Measurements from ENCODE around the gene CR2.

CR2 gene

GRCh38 chr1:207454046-207454964 lies at the start of gene CR2:
Gene CR2, plus strand, starts transcription at chr1:207454328. Its CDS starts 91 bp downstream, at chr1:207454419.
- Mint-ChIP-seq H3K4me1 (peaks cover 14% of the 10 kb centered on the region), H3K4me3 (peak within 1 kb of the TSS; percentile 82), H3K36me3 (peaks cover 1% of the 10 kb centered on the region), H3K27me3 (peaks cover 16% of the 10 kb centered on the region), H3K27ac (peak within 1 kb of the TSS; percentile 71), H3K9me3 (no peaks in the 10 kb centered on the region)

GRCh38 chr1:207404849-207405525 lies 49.1 kb upstream of the CR2 start:
- Mint-ChIP-seq H3K27ac (no peak overlapping the region), H3K36me3 (no peaks in the 10 kb centered on the region), H3K4me3 (no peak overlapping the region), H3K4me1 (no peaks in the 10 kb centered on the region), H3K9me3 (no peaks in the 10 kb centered on the region), H3K27me3 (no peaks in the 10 kb centered on the region)

DNA sequence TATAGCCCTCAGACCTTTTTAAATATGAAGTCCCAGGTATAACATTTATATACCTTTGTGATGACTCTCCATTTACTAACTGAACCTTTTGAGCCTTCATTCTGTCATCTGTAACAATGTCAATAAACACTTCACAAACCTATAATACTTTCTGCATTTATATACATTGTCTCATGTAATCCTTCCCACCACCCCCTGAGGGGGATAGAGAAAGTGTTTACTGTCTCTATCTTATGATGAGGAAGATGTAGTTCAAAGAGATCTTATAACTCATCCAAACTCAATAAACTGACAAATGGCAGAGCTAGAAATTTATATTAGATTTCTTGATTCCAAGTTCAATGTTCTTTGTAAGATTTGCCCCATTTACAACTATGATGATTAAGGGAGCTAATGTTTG lies 48.3 kb upstream of the CR2 start:
- Mint-ChIP-seq H3K4me1 (no peaks in the 10 kb centered on the region), H3K27me3 (no peaks in the 10 kb centered on the region), H3K9me3 (no peaks in the 10 kb centered on the region), H3K36me3 (no peaks in the 10 kb centered on the region), H3K4me3 (no peak overlapping the region), H3K27ac (no peak overlapping the region)

GRCh38 chr1:207407655-207408260 lies 46.4 kb upstream of the CR2 start:
- Mint-ChIP-seq H3K4me1 (peaks cover 12% of the 10 kb centered on the region), H3K27ac (no peak overlapping the region), H3K4me3 (no peak overlapping the region)

DNA sequence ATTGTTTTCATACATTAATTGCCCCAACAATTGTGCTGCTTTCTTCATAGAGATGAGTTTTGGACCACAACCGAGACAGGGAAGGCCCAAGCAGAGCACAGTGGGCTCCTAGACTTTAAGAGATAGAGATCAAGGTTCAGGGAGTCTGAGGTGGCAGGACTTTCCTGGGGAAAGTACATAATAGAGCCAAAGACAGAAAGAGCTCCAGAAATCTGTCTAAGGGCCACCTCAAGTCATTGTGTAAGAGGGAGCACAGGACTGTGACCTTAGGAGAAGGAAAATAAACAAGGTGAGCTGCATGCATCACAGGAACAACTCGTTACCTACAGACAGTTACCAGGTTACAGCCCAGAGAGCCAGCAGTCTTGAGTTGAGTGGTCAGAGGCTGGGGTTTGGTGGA lies 41.3 kb upstream of the CR2 start:
- Mint-ChIP-seq H3K27ac (peak overlapping the region; percentile 74), H3K4me3 (no peak overlapping the region), H3K36me3 (no peaks in the 10 kb centered on the region), H3K27me3 (no peaks in the 10 kb centered on the region), H3K4me1 (peaks cover 31% of the 10 kb centered on the region), H3K9me3 (no peaks in the 10 kb centered on the region)

More at GRCh38 chr1:207407655-207408260, 46.4 kb upstream of the CR2 start:
- Mint-ChIP-seq H3K27me3 (no peaks in the 10 kb centered on the region), H3K36me3 (no peaks in the 10 kb centered on the region), H3K9me3 (no peaks in the 10 kb centered on the region)

DNA sequence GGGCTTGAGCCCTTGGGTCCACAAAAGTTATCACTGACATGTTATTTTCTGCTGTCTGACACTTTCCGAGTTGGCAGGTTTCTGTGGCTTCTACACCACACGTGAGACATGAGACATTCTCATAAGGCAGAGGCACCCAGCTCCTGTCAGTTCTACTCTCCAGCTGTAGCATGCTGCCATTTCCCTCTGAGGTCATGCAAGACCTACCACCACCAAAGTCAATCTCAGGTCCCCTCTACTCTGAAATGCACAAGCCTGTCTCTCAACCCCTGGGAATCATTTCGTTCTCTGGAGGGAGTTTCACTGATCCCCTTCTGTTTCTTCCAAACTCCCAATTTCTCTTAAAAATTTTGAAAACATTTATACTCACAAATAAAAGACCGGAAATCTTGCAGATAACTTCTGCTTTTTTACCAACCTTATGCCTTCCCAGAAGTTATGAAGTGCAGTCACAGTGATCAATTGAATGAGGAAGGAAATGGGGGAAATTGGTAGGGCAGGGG lies 39.5 kb upstream of the CR2 start:
- Mint-ChIP-seq H3K36me3 (peaks cover 2% of the 10 kb centered on the region), H3K27ac (no peak overlapping the region), H3K4me3 (no peak overlapping the region), H3K27me3 (no peaks in the 10 kb centered on the region), H3K9me3 (peaks cover 5% of the 10 kb centered on the region), H3K4me1 (peaks cover 31% of the 10 kb centered on the region)

DNA sequence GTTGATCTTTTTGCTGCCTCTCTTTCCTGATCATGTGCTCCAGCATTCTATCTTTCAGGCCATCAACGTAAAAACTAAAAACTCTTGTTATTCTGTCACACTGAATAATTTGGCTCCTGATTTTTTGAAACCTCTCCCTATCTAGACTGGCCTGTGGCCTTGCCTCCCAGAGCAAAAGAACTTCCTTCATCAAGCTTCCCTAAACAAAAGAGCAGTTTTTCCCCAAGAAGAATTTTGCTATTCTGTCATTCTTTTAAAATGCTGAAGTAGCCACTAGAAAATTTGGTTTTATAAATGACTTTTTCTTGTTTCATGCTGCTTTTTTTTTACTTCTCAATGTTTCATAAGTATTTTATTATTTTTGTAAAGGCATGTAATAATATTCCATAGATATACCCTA lies 37.1 kb upstream of the CR2 start:
- Mint-ChIP-seq H3K9me3 (peaks cover 11% of the 10 kb centered on the region), H3K27ac (no peak overlapping the region), H3K4me1 (peaks cover 25% of the 10 kb centered on the region), H3K36me3 (peaks cover 5% of the 10 kb centered on the region), H3K27me3 (no peaks in the 10 kb centered on the region), H3K4me3 (no peak overlapping the region)

DNA sequence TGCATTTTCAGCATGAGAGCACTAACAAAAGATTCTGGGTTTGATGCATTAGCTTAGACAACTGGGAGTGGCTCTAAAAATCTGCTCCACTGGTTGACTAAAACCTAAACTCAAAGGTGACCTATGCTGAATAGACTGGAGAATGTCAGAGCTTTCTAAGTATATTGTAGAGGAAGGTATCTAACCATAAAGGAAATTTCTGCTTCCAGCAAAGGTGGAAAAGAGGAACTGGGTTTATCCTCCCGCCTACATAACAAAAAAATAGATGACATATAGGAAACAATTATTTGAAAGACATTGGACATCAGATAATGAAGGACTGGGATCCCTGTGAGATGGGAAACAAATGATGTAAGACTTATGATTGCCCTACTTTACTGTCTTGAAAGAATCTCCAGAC lies 35.8 kb upstream of the CR2 start:
- Mint-ChIP-seq H3K27me3 (no peaks in the 10 kb centered on the region), H3K36me3 (peaks cover 5% of the 10 kb centered on the region), H3K4me1 (peaks cover 13% of the 10 kb centered on the region), H3K9me3 (peaks cover 11% of the 10 kb centered on the region), H3K4me3 (no peak overlapping the region), H3K27ac (no peak overlapping the region)

- peaks cover 5% of the 10 kb centered on the region for H3K36me3 Mint-ChIP-seq
- H3K27ac Mint-ChIP-seq = no peak overlapping the region
- H3K4me1 Mint-ChIP-seq = no peaks in the 10 kb centered on the region
- H3K4me3 Mint-ChIP-seq = no peak overlapping the region
- H3K27me3 Mint-ChIP-seq = no peaks in the 10 kb centered on the region
- H3K9me3 Mint-ChIP-seq = peaks cover 11% of the 10 kb centered on the region
Measured at GRCh38 chr1:207420109-207420508, 34.0 kb upstream of the CR2 start.

GRCh38 chr1:207421078-207421477 lies 33.0 kb upstream of the CR2 start:
- Mint-ChIP-seq H3K4me1 (no peaks in the 10 kb centered on the region), H3K36me3 (peaks cover 5% of the 10 kb centered on the region), H3K4me3 (no peak overlapping the region), H3K27ac (no peak overlapping the region), H3K27me3 (no peaks in the 10 kb centered on the region), H3K9me3 (peaks cover 11% of the 10 kb centered on the region)

- Mint-ChIP-seq H3K4me3 (no peak overlapping the region), H3K9me3 (peaks cover 11% of the 10 kb centered on the region), H3K4me1 (no peaks in the 10 kb centered on the region), H3K27ac (no peak overlapping the region), H3K36me3 (peaks cover 3% of the 10 kb centered on the region), H3K27me3 (peaks cover 1% of the 10 kb centered on the region)
Measured at GRCh38 chr1:207423560-207424292, 30.4 kb upstream of the CR2 start.

GRCh38 chr1:207424570-207425131 lies 29.5 kb upstream of the CR2 start:
- peaks cover 1% of the 10 kb centered on the region for H3K27me3 Mint-ChIP-seq
- H3K27ac Mint-ChIP-seq = no peak overlapping the region

DNA sequence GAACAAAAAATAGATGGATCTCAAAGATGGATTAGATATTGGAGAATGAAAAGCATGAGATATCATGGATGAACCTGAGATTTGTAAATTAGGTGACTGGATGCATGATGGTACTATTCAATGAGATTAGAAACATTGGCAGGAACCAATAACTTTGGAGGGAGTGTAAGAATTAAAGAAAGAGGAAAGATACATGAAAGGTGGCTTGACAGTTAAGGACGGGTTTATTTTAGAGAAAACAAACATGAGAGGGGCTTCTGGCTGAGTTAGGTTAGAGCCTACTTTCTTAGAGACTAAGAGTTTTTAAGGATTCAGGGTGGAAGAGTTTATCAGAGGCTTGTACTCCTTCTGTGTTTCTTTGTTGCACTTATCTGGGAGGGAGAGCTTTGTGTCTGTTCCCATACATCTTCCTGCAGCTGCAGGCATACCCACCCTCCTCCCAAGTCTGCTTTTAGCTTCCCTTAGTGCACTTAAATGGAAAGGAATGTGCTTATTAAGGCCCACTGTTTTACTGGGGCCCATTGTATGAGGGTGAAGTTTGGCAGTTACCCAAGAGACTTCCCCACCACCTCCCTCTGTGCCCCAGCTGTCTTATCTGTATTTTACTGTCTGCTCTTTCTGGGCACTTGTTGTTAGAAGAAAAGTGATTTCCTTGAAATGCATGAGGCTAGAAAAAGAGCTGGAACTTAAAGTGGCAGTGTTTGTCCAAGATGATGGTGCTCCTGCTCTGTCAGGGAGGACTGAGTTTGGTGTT lies 26.1 kb upstream of the CR2 start:
- no peaks in the 10 kb centered on the region for H3K4me1 Mint-ChIP-seq
- H3K4me3 Mint-ChIP-seq = no peak overlapping the region
- peaks cover 1% of the 10 kb centered on the region for H3K27me3 Mint-ChIP-seq
- H3K27ac Mint-ChIP-seq = no peak overlapping the region
- no peaks in the 10 kb centered on the region for H3K9me3 Mint-ChIP-seq
- H3K36me3 Mint-ChIP-seq = no peaks in the 10 kb centered on the region

More at GRCh38 chr1:207424570-207425131, 29.5 kb upstream of the CR2 start:
- H3K36me3 Mint-ChIP-seq = peaks cover 3% of the 10 kb centered on the region
- H3K9me3 Mint-ChIP-seq = peaks cover 6% of the 10 kb centered on the region
- H3K4me3 Mint-ChIP-seq = no peak overlapping the region
- no peaks in the 10 kb centered on the region for H3K4me1 Mint-ChIP-seq

DNA sequence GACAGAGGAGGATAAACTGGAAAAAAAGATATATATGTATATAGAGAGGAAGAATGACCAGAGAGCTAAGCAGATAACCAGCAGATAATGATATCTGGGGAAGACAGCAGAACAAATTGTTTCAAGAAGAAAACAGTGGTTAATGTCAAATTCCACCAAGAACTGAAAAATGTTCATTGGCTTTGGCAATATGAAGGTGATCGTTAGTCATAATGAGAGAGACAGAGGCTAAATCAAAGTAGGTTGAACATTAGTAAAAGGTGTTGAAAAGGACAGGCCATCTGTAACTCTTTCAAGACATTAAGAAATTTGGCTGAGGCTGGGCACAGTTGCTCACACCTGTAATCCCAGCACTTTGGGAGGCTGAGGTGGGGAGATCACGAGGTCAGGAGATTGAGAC lies 25.3 kb upstream of the CR2 start:
- H3K9me3 Mint-ChIP-seq = no peaks in the 10 kb centered on the region
- no peaks in the 10 kb centered on the region for H3K36me3 Mint-ChIP-seq
- no peak overlapping the region for H3K4me3 Mint-ChIP-seq
- H3K27ac Mint-ChIP-seq = no peak overlapping the region
- peaks cover 1% of the 10 kb centered on the region for H3K27me3 Mint-ChIP-seq
- H3K4me1 Mint-ChIP-seq = no peaks in the 10 kb centered on the region

Data from activated naive CD4-positive, alpha-beta T cell treated with anti-CD3 and anti-CD28 coated beads, Interleukin-2, amount 50 U/mL, for 24 hours (primary cell).